ENCODE data around the gene TRIM15.

TRIM15 gene

DNA sequence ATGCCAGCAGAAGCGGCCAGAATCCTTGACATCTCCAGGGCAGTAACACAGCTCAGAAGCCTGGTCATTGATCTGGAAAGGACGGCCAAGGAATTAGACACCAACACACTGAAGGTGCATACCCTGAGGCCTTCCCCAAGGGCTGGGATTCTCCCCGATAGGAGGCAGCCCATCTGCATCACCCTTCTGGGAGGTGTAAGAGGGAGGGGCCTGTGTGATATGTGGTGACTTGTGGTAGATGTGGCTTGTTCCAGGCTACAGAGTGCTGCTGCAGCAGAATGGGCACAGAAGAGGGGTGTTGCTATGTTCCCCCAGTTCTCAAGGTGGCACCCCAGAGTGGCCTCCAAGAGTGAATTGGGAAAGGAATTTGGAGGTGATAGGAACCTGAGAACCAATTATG, 16.2 kb upstream of the TRIM15 start:
- no peak for DNase-seq

DNA sequence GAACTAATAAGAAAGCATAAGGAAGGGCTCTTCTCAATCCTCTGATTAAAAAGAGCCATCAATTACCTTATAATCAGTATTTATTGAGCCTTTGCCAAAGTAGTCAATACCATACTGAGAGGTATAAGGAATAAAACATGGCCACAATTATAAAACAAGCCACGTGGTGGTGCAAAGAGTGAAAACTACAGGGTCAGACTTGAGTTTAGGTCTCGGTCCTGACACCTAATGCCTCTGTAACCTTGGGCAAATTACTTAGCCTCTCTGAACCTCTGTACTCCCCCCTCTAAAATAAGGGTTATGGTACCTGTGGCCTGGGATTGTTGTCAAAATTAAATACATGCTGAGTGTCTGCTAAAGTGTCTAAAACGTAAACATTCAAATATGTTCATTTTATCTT, 14.1 kb upstream of the TRIM15 start:
- DNase-seq: no peak

DNA sequence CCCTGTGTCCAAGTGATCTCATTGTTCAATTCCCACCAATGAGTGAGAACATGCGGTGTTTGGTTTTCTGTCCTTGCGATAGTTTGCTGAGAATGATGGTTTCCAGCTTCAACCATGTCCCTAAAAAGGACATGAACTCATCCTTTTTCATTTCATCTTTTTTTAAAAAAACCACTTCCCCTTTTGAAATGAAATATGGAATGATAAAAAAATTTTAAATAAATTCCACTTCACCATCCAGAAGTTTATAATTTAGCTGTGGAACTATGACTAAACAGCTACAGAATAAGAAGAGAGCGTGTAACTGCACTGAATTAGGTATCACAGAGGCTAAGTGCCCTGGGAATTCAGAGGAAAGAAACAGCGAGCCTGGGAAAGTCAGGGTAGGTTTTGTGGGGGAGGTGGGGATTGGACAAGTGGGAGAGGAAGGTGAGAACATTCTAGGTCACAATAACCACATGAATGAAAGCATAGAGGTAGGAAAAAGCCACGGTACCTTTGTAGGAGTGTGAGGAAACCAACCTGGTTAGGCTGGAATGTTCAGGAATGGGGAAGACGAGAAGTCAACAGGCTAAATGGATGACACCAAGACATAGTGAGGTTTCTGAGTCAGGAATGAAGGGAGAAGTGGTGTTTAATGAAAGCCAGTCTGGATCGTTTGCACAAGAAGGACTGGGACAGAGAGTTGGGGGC, 13.3 kb upstream of the TRIM15 start:
- DNase-seq: no peak

DNA sequence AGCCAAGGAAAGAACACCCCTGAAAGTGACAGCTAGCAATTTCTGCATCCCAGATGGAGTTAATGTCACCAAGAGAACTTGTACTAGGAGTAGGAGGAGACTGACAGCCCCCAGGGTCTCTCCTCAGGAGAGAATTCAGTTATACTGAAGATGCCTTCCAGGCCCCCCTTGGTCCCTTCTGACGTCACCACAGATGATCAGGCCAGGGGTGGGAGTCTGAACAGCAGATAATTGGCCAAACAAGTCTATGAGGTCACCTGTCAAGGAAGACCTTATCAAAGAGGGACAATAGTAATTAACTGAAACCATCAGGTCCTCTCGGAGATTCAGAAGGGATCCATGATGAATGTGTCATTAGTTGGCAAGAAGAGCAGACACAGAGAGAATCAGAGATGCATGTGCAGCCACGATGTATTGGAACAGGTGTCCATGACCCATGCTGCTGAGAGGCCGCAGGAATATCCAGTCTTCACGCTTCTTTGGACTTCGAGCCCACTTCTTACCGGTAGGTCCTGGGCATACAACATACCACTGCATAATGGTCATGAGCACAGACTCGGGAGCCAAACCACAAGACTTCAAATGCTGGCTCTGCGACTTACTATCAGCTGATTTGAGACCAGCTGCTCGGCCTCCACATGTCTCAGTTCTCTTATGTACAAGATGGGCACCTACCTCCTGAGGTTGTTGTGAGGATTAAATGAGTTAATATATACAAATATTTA, 12.5 kb upstream of the TRIM15 start:
- DNase-seq: no peak

DNA sequence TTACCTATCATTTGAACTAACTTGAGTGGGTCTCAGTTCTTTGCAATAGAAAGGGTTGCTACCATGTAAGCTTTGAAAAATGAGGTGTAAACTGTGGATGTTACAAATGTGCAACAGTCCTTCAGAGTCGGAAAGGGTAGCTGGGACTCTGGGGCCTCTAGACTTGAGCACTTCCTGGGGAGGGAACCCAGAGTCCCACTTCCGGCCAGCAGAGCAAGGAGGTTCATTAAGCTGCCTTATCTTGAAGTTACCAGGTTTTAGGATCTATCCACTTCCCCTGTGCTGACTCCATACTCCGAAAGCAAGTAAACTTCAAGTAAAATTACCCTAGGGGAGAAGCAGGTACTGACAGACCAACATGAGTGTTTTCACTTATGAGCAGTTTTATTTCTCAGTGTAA, 11.8 kb upstream of the TRIM15 start:
- no peak for DNase-seq

DNA sequence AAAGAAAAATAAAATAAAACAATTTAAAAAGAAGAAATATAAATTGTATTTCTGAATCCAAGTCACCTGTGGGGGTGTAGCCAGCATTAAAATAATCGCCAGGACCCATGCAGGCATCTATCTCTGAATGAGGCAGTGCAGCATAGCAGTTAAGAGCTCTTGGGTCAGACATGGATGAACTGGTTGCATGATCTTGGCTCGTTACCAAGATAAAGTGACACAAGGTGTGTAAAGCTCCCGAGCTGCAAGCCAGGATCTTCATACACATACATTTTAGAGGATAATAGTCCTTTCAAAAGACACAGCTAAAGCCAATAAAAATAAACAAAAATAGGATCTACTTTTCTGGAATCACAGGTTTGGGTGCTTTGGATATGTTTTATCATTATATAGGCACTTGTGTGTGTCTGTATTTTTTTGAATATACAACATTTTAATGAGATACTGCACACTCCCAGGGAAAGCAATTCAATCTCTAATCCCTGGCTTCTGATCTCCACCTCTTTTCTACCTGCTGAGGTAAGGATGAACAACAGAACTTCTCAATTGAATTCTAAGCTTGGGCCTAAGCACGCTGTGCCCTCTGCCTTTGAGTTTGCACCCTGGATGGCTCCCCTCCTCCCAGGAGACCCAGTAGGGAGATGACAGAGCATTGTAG, 11.2 kb upstream of the TRIM15 start:
- no peak for DNase-seq

DNA sequence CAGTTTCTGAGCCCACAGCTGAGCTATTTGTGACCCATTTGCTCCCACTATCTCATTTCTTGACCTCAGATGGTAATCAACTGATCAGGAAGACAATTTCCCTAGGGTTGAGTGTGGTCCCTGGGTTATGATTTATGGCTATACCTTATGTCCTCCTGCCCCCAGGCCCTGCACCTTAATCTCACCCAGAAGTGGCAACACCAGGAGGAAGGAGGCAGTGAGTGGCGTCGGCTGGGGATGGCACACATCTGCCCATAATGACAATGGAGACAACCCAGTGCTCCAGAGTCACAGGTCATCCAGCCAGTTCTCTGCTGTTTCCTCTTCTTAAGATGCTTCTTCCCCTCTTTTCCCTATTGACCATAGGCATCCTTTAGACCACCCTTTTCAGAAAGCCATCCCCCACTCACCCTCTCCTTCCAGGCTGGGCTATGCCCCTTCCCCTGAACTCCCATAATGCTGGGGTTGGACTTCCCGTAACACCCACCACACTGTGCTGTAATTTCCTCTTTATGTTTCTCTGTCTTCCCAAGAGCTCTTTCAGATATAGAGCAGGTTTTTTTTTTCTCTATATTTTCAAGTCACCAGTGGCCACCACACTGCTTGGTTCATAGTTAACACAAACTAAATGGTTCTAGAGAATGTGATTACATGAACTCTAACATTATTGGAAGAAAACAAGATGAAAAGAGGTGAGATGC, 10.3 kb upstream of the TRIM15 start:
- no peak for DNase-seq

DNA sequence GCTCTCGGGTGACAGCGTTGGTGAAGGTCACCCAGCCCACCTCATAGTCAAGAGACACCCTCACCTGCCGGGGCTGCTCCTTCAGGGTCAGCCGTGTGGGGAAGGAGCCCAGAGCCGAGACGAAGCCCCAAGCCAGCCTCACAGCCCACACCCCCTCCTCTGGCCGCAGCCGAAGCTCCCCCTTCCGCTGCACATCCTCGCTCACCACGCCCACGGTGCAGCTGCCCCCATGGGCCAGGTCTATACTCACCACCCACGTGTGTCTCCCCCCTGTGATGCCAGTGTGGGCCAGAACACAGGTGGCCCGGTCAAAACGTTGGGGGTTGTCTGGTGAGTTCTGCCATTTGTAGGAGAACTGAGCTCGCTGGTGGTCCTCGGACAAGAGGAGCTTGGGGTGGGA, 9.3 kb upstream of the TRIM15 start:
- no peak for DNase-seq

DNA sequence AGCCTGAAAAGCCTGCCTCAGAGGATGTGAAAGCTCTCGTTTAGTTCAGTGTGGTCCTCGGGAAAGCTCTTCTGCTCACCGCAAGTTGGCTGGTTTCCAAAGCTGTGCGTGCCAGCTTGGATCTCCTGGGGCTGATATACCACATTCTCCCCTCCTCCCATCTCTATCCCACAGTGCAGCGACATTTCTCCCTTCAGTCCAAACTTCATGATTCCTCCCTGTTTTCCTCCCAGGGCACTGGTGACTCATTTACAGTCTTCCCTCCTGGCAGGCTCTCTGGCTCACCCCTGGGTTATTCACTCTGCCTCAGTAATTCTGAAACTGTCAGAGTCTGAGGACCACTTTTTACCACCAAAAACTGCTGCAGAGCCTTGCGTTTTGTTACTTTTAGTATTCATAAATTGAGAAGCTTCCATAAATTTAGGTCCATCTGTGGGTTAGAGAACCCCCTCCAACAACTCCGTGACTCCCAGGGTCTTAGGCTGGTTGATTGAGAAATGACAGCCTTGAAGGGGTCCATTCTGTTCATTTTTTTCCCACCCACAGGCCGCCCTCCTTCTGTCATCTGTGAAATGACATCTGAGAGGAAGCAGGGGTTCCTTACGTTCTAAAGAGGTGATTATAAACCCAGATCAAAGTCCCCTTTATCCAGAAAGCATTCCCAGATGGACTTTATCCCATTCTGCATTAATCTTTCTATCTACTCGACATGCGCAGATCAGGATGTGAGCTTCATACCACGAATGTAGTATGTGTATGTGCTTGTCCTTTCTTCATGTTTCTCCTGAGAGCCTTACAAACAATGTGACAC, 8.4 kb upstream of the TRIM15 start:
- DNase-seq: no peak

DNA sequence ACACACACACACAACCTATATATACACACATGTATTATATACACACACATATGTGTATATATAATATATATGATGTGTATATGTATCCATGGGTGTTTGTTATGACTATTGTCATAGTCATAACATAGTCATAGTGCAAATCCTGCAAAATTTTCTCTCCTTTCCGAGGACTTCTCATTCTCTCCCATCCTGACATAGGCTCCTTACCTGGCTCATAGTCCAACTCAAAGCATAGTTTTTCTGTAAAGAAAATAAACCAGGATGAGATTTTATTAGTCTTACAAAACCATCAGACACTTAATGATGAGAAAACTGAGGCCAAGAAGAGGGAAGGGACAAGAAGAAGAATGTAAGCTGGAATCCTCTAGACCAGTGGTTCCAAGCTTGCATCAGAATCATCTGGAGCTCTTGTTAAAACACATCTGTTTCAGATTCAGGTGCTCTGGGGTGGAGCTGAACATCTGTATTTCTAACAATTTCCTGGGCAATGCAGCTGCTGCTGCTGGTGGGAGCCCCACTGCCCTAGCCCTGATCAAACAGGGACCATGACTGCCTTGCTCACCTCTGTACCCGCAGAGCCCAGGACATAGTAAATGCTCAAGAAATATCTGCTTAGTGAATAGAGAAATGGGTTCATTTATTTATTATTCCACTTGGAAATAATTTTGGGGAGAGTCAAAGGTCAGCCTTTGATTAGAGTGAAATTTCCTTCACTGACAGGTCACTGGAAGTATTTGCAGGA, 7.7 kb upstream of the TRIM15 start:
- DNase-seq: no peak

DNA sequence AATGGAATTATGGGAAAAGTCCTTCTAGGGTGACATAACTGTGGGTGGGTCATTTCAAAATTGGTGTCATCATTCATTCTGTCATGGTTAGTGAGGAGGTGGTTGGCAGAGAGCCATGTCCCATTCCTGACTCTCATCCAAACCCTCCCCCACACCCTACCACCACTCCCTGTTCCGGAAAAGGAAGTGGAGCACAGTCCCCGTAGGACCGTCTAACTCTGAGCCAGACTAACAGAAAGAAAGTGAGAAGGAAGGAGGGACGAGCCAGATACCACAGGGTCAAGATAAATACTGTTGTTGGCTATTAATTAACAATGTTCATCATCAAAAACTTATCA, 7.1 kb upstream of the TRIM15 start:
- no peak for DNase-seq

DNA sequence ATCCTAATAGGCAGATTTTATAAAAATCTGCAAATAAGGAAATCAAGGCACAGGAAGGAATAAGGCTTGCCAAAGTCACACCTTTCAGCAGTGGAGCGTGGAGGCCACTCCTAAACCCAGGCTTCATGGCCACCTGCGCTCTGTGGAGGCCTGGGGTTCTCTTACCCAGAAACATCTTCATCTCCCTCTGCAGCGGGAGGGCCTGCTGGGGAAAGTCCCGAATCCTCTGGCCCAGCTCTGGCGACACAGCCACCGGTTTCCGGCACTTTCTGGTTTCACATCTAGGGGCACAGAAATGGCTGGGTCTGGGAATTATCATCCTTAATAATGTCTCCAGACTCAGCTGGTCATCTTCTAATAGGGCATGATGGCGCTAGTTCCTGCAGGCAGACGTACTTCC, 6.6 kb upstream of the TRIM15 start:
- no peak for DNase-seq

DNA sequence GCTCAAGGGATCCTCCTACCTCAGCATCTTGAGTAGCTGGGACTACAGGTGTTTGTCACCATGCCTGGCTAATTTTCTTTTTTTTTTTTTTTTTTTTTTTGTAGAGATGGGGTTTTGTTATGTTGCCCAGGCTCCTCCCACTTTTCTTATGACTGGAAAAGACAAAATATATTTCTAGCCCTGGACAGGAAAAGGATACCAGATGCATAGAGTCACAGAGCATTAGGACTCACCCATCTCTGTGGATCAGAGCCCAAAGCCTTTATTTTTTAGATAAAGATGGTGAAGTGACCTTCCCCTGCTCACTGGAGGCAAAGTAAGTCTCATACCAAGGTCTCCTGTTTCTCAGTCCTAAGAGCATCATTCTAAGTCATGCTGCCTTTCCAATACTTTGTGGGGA, 5.8 kb upstream of the TRIM15 start:
- no peak for DNase-seq

DNA sequence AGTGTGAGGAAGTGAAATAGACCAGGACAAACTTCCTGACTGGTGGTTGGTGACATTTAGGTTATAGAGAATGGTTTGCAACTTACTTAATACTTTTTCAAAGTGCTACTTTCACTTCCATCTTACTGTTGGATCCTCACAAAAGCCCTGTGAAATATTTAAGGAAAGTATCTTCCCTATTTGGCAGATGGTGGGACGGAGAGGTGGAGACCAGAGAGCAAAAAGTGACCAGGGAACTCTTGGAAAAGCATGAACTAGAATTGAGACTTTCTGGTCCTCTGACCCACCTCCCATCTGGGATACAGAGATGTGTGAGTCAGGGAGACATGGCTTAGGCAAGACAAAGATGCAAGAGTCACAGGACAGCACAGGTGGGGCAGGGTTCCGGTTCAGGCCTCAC, 5.3 kb upstream of the TRIM15 start:
- no peak for DNase-seq

DNA sequence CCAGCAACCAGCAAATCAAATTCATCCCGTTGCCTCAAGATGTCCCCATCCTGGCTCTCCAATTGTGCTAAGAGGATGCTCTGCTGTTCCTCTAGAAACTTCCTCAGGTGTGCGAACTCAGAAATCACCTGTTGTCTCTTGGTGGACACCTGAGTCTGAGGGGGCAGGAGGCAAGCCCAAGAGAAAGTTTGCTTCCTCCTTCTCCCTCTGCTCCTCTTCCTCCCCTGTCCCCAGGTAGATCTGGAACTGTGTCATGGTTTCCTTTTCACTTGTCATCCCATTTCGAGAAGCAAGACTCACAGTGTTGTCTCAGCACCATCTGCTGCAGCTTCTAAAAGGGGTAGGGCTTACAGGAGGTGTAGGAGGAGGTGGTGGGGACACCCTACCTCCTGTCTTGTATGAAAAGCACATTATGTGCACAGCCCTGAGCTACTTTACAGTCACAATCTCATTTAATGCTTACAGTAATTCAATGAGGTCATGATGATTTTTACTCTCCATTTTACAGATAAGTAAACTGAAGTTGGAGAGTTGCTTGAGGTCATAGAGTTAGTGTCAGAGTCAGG, 4.8 kb upstream of the TRIM15 start:
- no peak for DNase-seq

DNA sequence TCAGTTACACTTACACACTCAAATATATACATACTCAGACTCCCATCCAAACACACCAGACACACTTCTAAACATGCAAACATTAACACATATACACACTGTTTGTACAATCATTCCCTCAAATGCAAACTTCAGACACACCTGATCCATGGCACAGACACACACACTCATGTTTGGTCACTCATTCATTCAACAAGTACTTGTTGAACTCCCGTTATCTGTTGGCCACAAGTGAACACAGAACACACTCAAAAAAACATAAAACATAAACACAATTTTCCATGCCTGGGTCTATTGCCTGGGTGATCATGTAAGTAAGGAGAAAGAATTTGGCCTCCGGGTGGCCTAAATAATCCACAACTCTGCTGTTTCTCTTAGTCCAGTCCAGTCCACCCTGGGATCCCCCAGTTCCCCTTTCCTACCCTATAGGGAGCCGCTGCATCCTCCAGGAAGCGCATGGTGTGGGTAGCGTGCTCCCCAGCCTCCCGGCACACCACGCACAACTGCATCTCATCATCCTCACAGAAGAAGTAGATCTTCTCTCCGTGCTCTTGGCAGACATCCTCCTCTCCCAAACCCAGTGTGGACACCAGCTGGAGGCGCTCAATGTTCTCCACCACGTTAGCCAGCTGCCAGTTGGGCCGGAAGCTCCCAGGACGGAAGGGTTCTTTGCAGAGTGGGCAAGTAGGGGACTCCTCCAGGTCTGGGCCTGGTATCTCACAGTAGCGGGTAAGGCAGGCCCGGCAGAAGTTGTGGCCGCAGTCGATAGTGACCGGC, 3.1 kb upstream of the TRIM15 start:
- no peak for DNase-seq

DNA sequence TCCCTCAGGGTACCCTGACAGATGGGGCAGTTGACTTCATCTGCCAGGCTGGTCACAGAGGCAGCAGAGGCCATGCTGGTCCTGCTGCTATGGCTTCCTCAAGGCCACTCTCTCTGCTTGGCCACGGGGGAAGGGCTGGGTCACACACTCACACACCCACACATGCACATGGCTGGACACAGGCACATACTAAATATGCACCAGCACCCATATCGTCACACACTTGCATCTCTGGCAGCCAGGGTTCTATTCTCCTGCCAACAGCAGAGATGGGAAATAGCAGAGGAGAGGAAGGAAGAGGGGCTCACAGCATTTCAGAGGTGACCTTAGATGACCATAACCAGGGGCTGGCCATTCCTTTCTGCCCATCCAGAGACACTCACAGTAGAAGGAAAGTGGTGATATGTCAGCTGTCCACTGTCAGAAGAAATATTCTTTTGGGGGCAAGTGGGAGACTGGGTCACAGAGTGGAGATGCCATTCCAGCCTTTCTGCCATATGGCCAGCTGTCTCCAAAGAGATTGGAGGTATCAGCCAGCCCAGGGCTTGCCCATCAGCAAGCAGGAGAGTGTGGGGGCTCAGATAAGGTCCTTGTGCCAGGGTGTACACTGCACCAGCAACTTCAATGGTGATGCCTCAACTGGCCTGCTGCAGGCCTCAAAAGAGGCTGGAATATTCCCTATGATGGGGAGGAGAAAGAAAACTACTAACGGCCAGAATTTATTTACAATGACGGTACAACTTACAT, 2.4 kb upstream of the TRIM15 start, which contains the start of gene TRIM10:
TSS of gene TRIM10 (minus strand) at position 427 of the 747 bp plus-strand sequence. CDS start at position 74, 353 bp downstream.
- DNase-seq: no peak

DNA sequence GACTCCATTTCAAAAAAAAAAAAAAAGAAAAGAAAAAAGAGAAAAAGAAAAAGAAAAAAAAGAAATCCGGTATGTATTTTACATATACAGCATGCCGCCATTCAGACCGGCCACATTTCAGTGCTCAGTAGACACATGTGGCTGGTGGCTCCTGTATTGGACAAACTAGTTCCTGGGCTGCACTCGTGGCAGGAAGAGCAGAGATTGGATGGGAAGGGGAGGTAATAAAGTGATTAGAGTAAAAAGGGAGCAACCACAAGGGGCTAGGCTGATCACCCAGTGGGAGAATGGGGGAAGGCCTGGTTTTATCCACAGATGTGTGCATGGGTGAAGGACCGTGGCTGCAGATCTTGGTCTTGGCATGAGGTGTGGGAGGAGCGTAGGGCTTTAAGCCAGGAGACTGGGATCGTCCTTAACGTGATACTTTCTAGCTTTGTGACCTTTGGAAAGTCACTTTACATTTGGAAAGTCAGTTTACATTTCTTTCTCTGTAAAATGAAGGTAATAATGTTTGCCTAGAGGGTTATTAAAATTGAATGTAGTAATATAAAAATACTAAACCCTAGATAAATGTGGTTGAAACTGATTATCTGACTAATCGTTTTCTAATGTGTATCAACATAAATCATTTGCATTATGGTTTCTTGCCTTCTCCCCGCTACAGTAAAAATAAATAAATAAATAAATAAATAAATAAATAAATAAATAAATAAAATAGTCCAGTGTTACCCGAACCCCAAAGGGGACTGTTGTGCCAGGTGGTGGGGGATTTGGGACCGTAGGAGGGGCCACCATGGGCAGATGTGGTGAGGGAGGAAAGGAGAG, 869 bp upstream of the TRIM15 start:
- no peak for DNase-seq
